ENCODE measurements around the gene KRTAP5-9. TPM values are rescaled to one million over a fixed set of nuclear protein-coding genes. Genes with fewer than 3 reads are reported as not detected.
A peak's percentile ranks its signal among the peaks of the same experiment; 100 is the strongest.

The KRTAP5-9 gene
- total and polyA plus RNA-seq, 2 donors (not counting 3 experiments of a cell fraction or from before 2014, with no cell fraction given), result 0.28 TPM; not detected in 1

GRCh38 chr11:71544525-71545214 lies 3.5 kb upstream of the KRTAP5-9 start:
- Histone ChIP-seq H3K4me2 (ENCODE audit: insufficient read depth, low read length) (no peak overlapping the region), H3K27me3 (ENCODE audit: control insufficient read depth in 2 of 2, insufficient read depth in 2 of 2, low read length in 2 of 2) (no peaks in the 10 kb centered on the region), H3K9me1 (replicated peaks; ENCODE audit: control insufficient read depth, extremely low read depth, insufficient read depth, low read length) (no peaks in the 10 kb centered on the region), H2AFZ (ENCODE audit: low read depth, low read length) (no peak overlapping the region), H3K27ac (ENCODE audit: insufficient read depth, low read depth, low read length) (no peak overlapping the region), H4K20me1 (replicated peaks; ENCODE audit: control insufficient read depth, extremely low read depth, insufficient read depth, low read length) (no peaks in the 10 kb centered on the region), H3K4me1 (ENCODE audit: control insufficient read depth, extremely low read depth, insufficient read depth, low read length) (no peaks in the 10 kb centered on the region), H3K79me2 (ENCODE audit: control insufficient read depth, insufficient read depth, low read length) (no peaks in the 10 kb centered on the region), H3K36me3 (ENCODE audit: control insufficient read depth in 2 of 2, extremely low read depth in 1 of 2, insufficient read depth in 2 of 2, low read length in 2 of 2) (no peaks in the 10 kb centered on the region), H3K9me3 (replicated peaks; ENCODE audit: control insufficient read depth, insufficient read depth, low read length) (no peaks in the 10 kb centered on the region), H3K9ac (replicated peaks; ENCODE audit: extremely low read depth, insufficient read depth, low read length) (no peak overlapping the region), H3K4me3 (replicated peaks in 1 of 3; ENCODE audit: insufficient read depth in 1 of 3, low read depth in 1 of 3, low read length in 3 of 3) (no peak overlapping the region)
- ChIA-PET POLR2A (no interaction called here), CTCF (no interaction called here)
- peak; percentile 43 for FAIRE-seq
- dilution Hi-C loops (cut with MboI; ENCODE audit: extremely low pct_ligation_motif_present, low sequenced_read_pairs) (no loop called here), intact Hi-C loops (cut with micrococcal nuclease) (no loop called here)
- no peak for TF ChIP-seq POLR2A (IDR thresholded peaks at IDR 0.05; ENCODE audit: low read depth, low read length)
- no peak for TF ChIP-seq JUN (IDR thresholded peaks at IDR 0.05; ENCODE audit: borderline replicate concordance, insufficient read depth, insufficient read length, low read depth)
- TF ChIP-seq, protein P1, sequence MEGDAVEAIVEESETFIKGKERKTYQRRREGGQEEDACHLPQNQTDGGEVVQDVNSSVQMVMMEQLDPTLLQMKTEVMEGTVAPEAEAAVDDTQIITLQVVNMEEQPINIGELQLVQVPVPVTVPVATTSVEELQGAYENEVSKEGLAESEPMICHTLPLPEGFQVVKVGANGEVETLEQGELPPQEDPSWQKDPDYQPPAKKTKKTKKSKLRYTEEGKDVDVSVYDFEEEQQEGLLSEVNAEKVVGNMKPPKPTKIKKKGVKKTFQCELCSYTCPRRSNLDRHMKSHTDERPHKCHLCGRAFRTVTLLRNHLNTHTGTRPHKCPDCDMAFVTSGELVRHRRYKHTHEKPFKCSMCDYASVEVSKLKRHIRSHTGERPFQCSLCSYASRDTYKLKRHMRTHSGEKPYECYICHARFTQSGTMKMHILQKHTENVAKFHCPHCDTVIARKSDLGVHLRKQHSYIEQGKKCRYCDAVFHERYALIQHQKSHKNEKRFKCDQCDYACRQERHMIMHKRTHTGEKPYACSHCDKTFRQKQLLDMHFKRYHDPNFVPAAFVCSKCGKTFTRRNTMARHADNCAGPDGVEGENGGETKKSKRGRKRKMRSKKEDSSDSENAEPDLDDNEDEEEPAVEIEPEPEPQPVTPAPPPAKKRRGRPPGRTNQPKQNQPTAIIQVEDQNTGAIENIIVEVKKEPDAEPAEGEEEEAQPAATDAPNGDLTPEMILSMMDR (IDR thresholded peaks at IDR 0.05; ENCODE audit: extremely low read depth in 1 of 2, insufficient read depth in 1 of 2, low read depth in 1 of 2, low read length in 2 of 2), result no peak
- no peak for TF ChIP-seq GATA2 (IDR thresholded peaks at IDR 0.05; ENCODE audit: insufficient read depth, insufficient read length, low read depth, low read length)
- no peak for TF ChIP-seq MYC (IDR thresholded peaks at IDR 0.05; ENCODE audit: low read depth, low read length)
- TF ChIP-seq MAX (IDR thresholded peaks at IDR 0.05; ENCODE audit: insufficient read depth, insufficient read length), result no peak
- no peak for TF ChIP-seq EZH2 (IDR thresholded peaks at IDR 0.05; ENCODE audit: borderline replicate concordance, low read depth, low read length, severe bottlenecking)
- TF ChIP-seq POLR2AphosphoS5 (IDR thresholded peaks at IDR 0.05; ENCODE audit: insufficient read depth, low read depth, low read length), result no peak
- no peak for TF ChIP-seq FOS (IDR thresholded peaks at IDR 0.05; ENCODE audit: borderline replicate concordance, insufficient read depth, low read length)
- no peak for DNase-seq (ENCODE audit: low read depth, low spot score)
- no TSS peak for BruUV-seq (replicated peaks)
